DOHH2 (cell line): Measurements from ENCODE around the gene PAPOLB.

Source experiments
- CTCF ChIP-seq: fragments of 200-600 bp; sonication (generic); IDR thresholded peaks from one replicate; pipeline ENCODE4 v1.5.1; 2014; ENCODE audit warnings: antibody characterized with exemption, mild to moderate bottlenecking, low read depth, low read length; ENCODE audit not compliant: poor library complexity, severe bottlenecking
- EZH2phosphoT487 ChIP-seq: fragments of 200-600 bp; sonication (generic); IDR thresholded peaks from 2 replicates; pipeline ENCODE4 v1.6.1; 2017; ENCODE audit warnings: borderline replicate concordance, mild to moderate bottlenecking, antibody characterized with exemption, low read length, moderate library complexity, mixed read lengths

DNA sequence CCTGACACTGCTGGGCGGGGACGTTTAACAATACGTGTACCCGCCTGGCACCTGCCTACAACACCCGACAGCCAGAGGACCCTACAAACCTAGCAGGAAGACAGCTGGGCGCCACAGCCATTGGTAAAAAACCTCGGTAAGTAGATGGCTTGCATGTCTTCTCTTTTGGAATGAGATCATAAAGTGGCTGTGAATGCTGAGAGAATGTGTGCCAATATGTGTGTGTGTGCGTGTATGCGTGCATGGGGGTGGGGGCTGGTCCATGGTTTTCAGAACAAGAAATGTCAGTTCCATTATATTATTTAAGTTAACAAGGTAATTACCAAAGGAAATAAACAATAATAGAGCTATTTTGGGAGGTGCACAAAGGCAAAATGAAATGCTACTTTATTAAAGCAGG, 39.2 kb downstream of the PAPOLB start:
- TF ChIP-seq CTCF (no peak), EZH2phosphoT487 (no peak)
